ENCODE measurements around the gene NTRK3. TPM values are rescaled to one million over a fixed set of nuclear protein-coding genes. Genes with fewer than 3 reads are reported as not detected.
"Not testable (repeated sequence)": the region's sequence is repeated elsewhere in the genome, so short reads cannot be mapped to it uniquely, and the experiment has no call there.

The NTRK3 gene
- polyA plus RNA-seq, 4 donors: 11.5 to 62.9 (median 14.0) TPM

DNA sequence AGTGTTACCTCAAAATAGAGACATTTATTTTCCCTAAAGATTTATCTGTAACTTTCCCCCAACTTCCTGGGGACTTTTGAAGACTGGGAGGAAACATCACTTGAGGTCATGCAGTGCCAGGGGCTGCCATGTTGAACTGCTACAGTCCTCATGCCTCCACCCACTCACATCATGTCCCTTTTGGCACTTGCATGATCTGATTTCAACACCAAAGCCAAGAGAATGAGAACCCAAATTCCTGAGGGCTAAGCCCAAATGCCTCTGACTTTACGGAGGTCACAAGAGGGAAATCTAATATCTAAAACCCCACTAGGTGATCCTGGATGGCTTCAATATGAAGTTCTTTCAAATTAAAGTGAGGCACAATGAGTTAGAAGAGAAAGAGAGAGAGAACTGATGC is 213.1 kb downstream of the NTRK3 start:
- DNase-seq (ENCODE audit: low read depth in 4 of 4, low spot score in 3 of 4): no peak

DNA sequence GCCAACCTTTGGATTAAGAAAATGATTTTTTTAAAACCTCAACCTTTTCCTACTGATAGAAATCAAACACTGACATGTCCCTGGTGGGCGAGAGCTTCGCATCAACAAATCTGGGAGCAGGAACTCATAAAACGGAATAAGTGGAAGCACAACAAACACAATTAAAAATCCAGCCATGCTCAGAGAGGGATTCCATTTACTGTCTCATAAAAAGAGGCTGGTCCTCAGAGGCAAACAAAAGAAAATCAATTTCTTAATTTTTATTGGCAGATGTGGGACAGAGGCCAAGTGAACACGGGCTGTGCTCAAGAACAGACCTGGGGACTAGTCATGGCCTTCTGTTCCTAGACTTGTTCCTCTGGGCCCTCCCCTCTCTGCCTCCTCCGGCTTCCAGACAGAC is 214.5 kb downstream of the NTRK3 start:
- DNase-seq (ENCODE audit: low read depth in 4 of 4, low spot score in 3 of 4): no peak

DNA sequence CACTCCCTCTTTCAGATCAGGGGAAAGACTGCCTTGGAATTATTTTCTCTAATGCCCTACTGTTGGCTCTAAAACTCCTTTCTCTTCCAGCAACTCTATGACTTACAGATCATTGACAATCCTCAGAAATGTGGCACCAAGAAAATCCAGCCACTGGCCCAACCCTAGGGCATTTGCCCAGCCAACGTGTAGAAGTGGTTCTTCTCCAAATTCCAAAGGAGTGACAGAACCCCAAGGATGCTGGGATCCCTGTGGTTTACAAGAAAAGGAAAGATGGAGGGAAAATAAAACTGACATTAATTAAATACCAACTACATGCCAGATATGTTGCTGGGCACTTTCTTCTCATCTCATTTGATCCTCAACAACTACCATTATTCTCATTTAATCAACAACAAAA is 216.0 kb downstream of the NTRK3 start:
- no peak for DNase-seq (ENCODE audit: low read depth in 4 of 4, low spot score in 3 of 4)

DNA sequence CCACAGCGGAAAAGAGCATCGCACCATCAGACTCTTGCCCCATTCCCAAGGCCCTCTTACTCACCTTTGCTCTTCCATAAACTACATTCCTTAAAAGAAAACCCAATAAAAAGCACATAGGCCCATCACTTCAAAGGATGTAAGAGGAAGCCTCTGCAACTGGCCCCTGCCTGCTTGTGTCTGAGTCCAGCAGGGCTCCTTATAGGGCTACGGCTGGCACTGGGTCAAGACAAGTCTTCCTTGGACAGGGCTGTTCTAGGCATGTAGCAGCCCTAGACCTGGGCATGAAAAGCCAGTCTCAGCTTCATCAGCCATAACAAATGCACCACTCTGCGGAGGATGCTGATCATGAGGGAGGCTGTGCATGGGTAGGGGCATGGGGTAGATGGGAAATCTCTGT is 218.3 kb downstream of the NTRK3 start:
- DNase-seq (ENCODE audit: low read depth in 4 of 4, low spot score in 3 of 4): no peak

DNA sequence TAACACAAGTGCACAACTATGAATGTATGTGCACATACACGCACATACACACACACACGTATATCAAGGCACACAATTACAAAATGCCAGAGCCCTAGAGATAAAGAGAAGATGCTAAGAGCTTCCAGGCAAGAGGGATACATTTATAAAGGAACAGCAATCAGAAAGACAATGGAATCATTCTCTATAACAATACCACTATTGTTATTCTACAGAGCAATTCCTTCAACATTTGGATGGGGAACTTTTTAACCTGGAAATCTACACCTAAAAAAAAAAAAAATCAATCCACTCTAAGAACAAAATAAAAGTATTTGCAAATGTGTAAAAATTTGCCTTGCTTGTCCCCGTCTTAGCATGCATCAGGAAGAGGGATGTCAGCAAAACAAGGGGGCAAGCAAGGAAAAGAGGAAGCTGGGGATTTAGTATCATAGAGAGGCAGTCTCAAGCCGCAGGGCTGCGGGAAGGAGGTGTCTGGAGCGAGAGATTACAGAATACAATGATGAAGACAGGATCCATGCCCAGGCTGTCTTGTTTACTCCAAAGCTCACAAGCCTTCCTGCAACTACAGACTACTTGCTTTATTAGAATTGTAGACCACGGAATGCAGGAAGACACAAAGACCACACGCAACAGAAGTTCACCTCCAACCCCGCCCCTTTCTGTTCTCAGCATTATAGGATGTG is 220.2 kb downstream of the NTRK3 start:
- DNase-seq (ENCODE audit: low read depth in 4 of 4, low spot score in 3 of 4): no peak

DNA sequence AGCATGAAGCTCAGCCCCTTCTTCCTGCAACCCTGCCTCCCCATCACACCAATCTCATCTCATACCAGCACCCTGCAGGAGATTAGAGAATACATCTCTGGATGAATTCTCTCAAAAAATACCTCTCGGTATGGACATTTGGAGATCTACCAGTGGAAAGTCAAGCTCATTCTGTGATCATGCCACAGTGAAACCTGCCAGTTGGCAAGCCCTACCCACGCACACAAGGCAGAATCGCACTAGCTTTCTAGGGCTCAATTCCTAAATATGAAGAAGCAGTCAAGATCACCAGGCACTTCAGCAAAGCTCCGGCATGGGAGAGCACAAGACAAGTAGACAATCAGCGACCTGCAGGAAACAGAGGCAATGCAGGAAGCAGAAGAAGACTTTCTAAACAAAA is 221.2 kb downstream of the NTRK3 start:
- no peak for DNase-seq (ENCODE audit: low read depth in 4 of 4, low spot score in 3 of 4)

DNA sequence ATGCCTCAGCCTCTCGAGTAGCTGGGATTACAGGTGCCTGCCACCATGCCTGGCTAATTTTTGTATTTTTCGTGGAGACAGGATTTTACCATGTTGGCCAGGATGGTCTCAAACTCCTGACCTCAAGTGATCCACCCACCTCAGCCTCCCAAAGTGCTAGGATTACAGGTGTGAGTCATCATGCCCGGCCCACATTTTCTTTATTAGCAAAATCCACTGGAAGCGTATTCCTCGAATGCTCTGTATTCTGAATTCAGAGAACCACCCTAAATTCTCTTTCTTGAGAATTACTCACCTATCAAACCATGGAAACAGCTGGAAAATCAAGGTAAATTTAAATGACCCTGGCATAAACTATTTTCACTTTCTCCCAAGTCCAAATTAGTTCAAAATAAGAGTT is 223.1 kb downstream of the NTRK3 start:
- not testable (repeated sequence) for DNase-seq (ENCODE audit: low read depth in 4 of 4, low spot score in 3 of 4)

DNA sequence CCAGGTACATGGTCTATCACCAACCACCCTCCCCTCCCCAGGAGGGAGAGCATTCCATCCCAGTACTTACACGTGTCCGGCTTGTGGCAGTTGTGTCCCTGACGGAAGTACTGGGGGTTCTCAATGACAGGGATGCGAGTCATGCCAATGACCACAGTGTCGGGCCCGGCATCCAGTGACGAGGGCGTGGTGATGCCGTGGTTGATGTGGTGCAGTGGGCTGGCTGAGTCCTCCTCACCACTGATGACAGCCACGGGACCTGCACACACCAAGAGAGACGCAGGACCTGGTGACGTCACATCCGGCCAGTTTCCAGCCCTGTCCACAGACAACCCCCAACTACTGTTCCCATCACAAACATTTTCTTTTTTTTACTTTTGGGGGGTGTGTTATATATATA is 223.8 kb downstream of the NTRK3 start:
- DNase-seq (ENCODE audit: low read depth in 4 of 4, low spot score in 3 of 4): no peak

DNA sequence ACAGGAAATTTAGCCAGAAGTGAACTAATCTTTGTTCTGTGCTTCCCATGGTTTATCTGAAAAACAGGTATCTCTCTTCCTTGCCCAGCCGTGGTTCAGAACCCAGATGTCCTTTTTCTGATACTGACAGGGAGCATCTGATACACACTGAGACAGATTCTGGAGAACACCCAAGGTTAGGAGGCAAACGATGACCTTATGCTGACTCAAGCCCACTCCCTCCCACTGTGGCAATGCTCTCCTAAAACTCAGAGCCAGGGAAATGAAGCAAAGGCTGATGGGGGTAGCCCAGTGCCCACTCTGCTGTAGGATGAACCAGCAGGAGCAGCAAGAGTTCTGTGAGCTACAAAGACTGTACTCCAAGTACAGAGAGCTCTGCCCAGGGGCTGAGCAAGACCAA is 225.1 kb downstream of the NTRK3 start:
- no peak for DNase-seq (ENCODE audit: low read depth in 4 of 4, low spot score in 3 of 4)

DNA sequence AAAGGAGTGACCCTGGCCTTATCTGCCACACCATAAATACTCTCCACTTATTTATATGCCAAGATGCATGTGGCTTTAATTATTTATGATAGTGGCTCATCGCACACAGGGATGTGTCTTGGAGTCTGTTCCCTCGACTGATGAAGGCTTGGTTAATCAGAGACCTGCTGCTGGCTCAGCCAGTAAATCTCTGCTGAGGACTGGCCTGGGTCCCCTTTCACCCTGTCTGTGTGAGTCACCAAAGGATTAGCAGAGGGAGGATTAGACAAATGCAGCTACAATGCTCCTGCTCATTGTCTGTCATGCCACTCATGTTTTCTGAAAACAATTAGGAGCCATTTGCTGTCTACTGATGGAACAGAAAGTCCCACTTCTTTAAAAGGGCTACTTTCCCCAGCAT is 226.8 kb downstream of the NTRK3 start:
- no peak for DNase-seq (ENCODE audit: low read depth in 4 of 4, low spot score in 3 of 4)

DNA sequence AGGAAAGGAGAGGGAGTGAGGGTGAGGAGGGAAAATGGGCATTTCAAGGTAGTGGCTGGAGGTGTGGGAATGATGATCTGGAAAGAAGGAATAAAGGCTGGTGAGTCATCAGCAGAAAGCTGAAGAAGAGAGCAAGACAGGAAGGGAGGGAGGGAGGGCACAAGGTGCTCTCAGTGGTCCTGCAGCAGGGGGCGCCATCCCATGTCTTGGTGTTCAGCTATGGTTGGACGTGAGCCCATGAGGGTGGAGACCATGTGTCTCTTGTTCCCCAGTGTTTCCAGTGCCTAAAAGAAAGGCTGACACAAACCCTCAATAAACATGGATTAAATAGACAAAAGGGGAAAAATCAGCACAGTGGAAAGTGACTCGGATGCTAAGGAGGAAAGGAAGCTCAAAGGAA is 228.5 kb downstream of the NTRK3 start:
- no peak for DNase-seq (ENCODE audit: low read depth in 4 of 4, low spot score in 3 of 4)

DNA sequence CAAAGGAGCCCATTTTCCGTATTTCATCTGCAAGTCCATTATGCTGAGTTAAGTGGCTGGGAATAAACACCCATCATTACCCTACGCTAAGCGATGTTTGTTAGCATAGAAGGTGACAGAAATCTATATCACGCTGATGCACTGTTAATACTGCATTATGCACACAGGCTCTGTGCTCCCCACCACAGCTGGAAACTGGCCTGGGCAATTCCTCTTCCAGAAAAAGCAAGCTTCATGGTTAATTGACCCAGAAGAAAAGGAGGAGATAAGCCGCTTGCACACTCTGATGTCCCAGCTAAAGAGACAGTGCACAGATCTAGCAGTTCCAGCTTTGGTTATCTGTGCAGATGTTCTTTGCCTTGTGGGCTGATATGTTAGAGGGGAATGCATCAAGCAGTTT is 232.6 kb downstream of the NTRK3 start:
- no peak for DNase-seq (ENCODE audit: low read depth in 4 of 4, low spot score in 3 of 4)

DNA sequence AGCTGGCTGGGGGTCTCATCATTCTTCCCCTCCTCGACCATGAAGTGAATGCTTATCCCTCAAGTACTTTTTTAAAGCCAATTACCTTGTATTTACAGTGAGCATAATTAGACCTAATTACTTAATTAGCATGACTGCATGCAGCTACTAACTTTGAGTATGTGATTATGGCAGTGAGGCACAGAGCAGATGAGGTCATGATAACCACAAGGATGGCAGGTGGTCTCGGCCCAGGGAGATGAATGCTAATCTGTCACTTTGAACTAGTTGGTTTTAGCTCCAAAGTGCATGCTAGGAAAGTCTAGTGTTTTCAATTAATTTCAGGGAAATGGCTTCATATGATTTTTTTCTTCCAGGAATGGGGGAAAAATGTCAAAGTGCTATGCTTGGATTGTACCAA is 233.8 kb downstream of the NTRK3 start:
- no peak for DNase-seq (ENCODE audit: low read depth in 4 of 4, low spot score in 3 of 4)

DNA sequence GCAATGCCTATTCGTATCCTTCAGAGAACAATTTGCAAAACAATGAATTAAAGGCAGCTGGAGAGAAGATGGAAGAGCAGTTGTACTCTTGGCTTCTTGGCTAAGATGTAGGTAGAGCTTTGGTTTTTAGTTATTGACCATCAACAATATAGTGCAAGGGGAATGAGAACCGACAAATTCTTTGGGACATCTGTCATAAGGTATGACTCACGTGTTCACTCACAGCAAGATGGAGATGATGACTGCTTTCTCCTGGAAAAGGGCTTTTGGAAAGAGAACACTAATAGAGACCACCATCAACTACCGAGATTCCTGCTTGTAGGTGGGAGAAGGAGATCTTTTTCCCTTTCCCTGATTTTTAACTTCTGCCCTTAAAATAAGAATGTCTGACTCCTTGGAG is 234.9 kb downstream of the NTRK3 start:
- no peak for DNase-seq (ENCODE audit: low read depth in 4 of 4, low spot score in 3 of 4)

DNA sequence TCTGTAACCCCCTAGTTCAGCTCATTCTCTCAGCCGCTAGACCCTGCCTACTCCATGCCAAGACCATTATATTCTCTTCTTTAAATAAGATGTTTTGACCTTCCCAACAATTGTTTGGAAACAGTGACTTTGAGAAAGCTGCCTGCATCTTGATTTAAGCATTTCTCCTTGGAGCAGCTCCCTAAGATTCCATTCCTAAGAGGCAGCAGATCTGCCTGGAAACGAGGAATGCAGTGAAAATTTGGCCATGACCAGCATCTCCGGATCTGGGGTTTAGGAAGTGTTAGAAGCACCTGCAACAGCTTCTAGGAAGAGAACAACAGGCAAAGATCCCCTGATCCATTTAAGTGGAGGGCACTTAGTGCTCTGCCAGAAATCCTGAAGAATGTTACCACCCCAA is 235.7 kb downstream of the NTRK3 start:
- DNase-seq (ENCODE audit: low read depth in 4 of 4, low spot score in 3 of 4): no peak

DNA sequence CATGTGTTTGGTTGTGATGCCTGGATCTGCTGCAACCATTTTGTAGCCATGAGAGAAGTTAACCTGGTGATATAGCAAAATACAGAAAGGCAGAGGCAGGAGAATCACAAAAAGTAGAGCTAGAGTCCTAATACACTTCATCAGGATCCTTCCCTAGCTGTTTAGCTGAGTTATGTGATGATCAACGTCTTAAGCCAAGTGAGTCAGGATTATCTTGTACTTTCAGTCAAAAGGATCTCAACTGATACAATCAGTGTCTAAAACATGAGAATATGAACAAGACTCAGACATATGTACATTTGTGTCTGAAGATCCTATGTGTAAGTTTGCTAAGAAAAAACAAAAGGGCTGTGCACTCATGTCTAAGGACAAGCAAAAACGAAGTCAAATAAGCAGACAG is 236.9 kb downstream of the NTRK3 start:
- no peak for DNase-seq (ENCODE audit: low read depth in 4 of 4, low spot score in 3 of 4)

DNA sequence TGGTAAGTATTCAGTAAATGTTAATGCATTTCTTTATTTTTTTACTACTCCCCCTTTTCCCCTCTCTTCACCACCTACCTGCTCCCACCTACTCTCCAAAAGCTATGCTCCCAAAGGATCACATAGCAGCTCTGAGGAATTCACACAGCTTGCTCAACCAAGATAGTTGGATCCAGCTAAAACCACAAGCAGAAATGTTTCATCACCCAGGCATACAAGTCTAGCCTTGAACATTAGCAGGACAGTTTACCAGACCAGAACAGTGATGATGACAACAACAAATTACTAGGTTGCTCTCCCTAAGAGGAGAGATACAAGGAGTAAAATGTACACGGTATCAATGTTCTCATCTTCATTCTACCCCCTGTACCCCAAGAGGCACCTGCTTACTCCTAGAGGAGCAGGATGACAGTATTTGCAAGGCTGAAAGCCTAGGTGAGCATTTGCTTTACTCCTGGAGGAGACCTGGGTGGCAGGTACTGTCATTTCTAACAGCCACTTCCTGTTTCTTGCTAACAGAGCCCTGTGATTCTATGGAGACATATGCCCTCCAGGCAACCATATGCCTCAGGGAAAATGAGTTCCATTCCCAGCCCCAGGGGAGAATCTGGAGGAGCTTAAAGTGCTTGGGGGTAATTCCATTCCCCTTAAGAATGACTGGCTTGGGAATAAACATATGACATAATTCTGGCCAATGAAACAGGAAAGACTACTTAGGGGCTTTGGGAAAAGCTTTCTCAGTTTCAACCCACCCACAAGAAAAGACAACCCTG is 237.5 kb downstream of the NTRK3 start:
- no peak for DNase-seq (ENCODE audit: low read depth in 4 of 4, low spot score in 3 of 4)

DNA sequence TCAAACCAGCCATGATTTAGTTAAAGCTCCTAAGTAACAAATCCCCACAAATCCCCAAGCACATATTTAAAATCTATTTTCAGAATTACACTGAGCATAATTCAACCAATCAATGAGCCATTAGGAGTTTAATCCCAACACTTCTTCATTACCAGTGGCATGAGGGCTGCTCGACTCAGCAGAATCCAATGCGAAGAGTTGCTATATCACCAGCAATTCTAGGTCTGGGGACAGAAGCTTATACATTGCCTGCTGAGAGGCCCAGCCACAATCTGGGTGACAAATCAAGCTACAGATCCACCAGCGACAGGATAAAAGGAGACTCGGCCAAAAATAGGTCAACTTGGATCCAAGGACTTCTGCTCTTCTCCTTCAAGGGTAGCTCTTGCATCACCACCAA is 238.8 kb downstream of the NTRK3 start:
- DNase-seq (ENCODE audit: low read depth in 4 of 4, low spot score in 3 of 4): no peak

DNA sequence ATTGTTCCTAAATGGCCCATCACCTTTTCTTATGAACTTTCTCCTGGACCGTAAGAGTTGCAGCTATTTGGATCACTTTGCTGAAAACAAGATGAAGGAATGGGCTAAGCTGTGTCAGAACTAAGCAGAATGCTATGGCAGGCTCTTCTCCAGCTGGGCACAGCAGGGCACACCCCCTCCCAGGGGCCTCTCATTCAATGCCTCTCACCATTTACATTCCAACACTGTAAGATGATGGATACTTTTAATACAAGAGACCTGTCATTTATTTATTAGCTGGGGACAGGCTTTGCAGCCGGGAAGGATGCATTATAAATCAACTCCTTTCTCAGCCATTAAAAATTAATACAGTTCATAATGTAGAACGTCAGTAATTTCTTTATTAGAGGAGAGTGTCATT is 240.1 kb downstream of the NTRK3 start:
- no peak for DNase-seq (ENCODE audit: low read depth in 4 of 4, low spot score in 3 of 4)

DNA sequence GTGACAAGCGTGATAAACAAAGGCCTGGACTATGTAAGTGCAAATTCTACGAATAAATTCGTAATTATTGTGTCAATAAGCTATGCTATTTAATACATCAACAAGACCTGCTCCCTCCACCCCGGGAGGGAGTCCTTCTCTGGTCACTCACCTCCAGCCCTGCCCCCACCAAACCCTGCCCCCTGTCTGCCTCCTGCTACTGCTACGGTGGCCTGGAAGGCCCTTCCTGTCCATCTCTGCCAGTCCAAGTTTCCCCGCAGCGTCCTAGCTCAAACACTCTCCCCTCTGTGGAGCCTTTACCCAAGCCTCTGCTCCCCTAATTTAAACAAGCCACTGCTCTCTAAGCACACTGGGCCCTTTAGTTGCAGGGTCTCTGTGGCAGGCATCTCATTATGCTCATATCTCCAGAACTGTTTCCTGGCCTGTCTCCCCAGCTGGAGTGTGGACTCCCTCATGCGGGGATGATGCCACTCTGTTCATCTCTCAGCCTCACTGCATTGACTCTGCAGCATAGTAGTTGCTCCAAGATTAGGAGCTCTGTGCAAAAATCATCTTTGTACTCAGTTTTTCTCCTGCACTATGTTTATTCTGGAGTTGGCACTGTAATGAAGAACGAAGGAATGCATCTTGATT is 241.2 kb downstream of the NTRK3 start:
- DNase-seq (ENCODE audit: low read depth in 4 of 4, low spot score in 3 of 4): no peak

DNA sequence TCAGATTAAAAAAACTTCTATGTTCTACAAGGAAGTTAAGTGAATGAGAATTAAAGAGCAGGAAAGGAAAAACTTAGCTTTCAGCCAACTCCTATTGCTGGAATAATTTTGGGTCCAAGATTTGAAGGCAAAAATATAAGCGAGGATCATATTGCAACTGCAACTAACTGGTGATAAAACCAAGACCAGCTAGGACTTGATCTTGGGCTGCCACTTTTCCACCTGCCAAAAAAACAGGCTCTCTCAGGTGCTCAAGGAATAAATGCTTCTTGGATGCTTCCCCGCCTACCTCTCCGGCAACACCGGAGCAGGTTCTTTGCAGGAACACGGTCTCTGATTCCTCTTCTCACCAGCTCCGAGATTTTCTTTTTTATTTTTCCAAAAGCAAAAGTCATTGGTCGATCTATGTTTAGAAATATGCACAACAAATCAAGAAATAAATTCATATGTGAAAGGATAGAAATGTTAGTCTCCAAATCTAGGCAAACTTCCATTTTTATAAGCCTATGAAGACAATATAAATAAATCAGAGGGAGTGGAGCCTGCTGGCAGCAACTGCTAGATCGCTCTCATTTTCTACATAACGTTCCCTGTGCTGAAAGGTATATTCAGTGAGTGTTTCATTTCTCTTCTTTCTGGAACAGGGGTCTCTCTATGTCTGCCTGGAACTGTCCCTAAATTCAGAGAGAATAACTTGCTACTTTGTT is 241.9 kb downstream of the NTRK3 start:
- DNase-seq (ENCODE audit: low read depth in 4 of 4, low spot score in 3 of 4): no peak
